Stimulated activated CD4-positive, alpha-beta T cell treated with anti-CD3 and anti-CD28 coated beads, Interleukin-15, amount 100 ng/mL, for 48 hours (primary cell): Measurements from ENCODE around the gene PRLH.
"Not testable (repeated sequence)": the region's sequence is repeated elsewhere in the genome, so short reads cannot be mapped to it uniquely, and the experiment has no call there.

Source experiments
- DNase-seq, 2 donors: peaks; one replicate each; pipeline ENCODE4 v3.0.0-alpha.2; 2020; ENCODE audit warnings: low read depth in 2 of 2

Gene PRLH

DNA sequence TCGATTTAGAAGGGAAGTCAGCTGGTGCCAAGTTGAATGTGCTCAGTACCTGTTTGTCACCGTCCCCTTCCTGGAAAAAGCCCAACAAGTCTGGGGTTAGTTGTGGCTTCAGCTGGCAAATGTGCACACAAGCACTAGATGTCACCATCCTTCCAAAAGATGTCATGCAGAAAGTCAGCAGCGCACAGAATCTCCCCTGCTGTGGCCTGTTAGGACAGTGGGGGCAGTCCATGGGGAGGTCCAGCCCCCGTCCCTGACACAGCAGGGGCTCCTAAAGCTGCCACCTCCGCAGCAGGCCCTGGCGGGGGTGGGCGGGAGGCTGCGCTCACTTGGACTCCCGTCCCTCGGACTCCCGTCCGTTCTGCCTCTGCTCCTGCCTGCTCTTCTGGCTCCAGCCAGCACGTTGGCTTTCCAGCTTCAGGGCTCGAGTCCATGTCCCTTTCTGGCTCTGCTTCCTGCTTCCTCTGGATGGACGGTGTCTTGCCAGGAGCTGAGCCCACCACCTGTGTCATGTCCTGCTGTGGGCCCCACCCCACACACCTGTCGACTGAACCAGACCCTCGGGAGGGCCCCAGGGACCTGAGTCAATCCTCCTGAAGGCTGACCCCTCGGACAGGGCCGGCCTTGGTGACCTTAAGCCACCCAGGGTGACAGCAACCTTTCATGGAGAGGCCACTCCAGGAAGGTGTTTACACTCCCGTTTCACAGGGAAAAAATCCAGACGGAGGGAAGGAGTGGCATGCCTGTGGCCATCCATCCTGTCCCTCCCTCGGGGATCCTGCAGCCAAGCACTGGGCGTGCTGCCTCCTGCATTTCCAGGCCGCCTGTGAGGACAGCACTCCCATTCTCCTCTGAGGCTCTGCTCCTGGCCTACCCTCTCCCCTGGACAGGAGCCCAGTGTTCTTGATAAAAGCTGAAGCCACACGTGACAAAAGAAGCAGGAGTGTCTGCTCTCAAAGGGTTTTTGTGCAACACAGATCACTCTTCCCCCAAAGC, 15.7 kb downstream of the PRLH start:
- peak; percentile 53 to 56 for DNase-seq

GRCh38 chr2:237583385-237584295, 17.3 kb downstream of the PRLH start:
- DNase-seq: no peak

DNA sequence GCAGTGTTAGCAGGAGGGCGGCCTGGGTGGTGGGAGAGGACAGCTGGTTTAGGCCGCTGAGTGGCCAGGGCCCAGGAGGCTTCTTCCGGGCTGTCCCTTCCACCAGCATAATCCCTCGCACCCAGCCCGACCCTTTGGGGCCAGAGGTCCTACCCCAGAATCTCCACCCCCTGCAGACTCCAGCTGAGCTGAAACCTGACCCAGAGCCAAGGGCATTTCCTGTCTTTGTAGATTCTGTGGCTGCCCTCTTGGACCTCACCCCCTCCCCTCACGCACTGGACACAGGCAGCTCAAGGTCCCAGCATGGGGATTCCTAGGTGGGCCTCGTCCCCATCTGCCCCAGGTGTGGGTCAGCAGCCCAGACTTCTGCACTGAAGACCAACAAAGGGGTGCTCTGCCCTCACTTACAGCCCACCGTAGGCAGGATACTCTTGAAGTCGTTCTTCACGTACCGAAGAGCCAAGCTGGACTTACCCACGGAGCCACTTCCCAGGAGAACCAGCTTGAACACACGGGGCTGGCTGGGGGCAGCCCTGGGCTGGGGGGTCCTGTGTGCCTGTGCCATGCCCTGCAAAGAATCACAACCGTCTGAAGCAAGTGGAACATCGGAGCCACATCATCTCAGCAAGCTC, 19.3 kb downstream of the PRLH start:
- DNase-seq: no peak

DNA sequence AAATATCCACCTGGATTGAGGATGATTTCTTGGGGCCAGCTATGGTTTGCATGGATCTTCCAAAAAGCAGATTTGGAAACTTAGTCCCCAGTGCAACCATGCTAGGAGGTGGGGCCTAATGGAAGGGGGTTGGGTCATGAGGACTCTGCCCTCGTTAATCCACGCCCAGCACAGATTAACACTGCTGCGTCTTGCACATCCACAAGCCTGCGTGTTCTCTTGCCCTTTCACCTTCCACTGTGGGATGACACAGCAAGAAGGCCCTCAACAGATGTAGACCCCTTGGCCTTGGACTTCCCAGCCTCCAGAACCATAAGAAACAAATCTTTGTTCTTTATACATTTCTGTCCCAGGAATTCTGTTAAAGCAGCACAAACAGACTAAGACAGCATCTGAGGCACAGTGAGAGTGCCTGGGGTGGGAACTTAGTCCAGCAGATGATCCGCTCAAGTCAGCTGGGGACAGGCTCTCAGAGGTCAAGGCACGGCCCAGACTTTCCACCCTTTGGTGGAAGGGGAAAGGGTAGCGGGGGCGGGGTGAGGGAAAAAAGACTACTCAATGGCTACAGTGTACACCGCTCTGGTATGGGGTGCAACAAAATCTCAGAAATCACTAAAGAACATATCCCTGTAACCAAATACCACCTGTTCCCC, 21.8 kb downstream of the PRLH start:
- DNase-seq: no peak

- DNase-seq: no peak
Measured at GRCh38 chr2:237590272-237591140, 24.1 kb downstream of the PRLH start, which contains the start of gene RAB17. Gene RAB17, minus strand, starts transcription at chr2:237590734. Its CDS starts 4,580 bp downstream, at chr2:237586154.

DNA sequence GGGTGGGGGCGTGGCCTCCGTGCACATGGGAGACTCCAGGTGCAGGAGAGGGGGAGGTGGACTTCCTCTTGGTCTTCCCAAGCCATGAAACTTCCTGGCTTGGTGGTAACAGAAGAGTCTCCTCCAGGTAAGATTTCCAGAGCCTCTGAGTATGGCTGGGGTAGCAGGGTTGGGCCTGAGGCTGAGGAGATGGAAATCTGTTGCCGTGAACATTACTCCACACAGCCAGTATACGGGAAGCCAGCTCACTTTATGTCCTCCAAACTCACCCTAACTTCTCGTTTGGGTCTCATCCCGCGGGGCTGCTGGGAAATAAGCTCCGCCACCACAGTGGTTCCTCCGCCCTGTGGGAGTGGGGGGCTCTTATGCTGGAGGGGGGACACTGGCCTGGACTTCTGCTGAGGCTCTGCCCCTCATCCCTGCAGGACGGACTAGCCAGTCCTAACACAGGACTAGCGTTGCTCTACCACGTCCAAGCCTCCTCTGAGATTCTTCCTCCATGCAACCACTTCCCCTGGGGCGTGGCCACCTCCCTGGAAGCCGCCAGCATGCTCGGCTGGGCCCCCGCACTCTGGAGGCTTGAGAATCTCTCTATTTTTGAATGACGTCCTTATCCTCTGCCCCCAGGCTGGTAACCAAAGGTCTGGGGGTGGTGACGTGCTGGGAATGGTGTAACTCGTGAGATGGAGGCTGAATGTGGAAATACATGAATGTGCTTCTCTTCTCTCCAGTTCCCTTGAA, 24.9 kb downstream of the PRLH start:
- no peak for DNase-seq

DNA sequence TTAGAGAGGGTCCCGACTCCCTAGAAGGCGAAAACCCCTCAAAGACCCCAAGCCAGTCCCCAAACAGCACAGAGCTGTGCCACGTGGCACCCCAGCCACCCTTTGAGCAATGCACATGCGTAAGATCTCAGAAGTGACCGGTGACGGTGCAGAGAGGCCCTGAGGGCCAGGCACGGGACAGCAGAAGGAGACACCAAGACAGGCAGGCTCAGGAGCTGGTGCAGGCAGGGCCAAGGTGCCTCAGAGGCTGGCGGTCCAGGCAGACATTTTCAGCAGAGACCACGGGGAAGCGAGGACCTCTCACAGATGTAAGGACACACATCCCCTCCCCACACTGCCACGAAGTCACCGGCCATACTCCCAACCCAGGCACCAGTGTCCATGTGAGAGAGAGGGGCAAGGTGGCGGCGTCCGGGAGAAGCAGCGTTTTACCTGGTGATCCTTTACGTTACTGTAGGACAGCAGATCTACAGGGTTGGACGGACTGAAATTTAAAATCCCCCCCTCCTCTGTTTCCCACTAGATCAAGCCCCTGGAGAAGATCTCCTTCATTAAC, 26.1 kb downstream of the PRLH start:
- no peak for DNase-seq

- DNase-seq: no peak
Measured at GRCh38 chr2:237593036-237593435, 26.7 kb downstream of the PRLH start.

DNA sequence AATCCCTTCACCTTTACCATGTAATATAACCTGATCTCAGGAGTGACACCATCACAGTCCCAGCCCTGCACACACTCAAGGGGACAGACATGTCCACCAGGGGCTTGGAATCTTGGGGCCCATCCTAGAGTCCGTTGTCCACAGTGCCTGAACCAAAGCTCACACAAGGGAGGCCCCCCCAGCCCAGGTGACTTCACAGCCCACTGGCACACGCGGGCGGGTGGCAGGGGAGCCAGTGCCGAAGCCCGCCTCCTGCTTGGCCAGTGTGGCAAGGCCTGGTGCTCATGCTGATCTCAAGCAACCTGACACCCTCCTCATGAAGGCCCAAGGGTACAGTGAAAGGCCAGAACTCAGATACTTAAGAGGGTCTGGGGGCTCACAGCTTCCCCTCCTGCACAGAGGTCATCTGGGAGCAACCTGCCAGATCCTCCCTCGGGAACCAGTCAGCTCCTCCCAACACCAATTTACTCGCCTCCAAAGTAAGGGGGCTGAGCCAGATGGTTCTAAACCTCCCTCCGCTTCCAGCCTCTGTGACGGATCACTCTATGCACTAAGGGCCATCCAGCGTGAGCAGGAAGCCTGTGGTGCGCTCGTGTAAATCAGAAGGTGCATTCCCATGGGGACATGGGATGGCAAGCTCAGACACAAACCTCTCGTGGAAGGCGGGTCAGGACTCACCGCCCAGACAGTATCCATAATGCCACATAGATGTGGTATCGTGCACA, 27.4 kb downstream of the PRLH start:
- no peak for DNase-seq

GRCh38 chr2:237594514-237594871, 28.1 kb downstream of the PRLH start:
- DNase-seq: no peak

DNA sequence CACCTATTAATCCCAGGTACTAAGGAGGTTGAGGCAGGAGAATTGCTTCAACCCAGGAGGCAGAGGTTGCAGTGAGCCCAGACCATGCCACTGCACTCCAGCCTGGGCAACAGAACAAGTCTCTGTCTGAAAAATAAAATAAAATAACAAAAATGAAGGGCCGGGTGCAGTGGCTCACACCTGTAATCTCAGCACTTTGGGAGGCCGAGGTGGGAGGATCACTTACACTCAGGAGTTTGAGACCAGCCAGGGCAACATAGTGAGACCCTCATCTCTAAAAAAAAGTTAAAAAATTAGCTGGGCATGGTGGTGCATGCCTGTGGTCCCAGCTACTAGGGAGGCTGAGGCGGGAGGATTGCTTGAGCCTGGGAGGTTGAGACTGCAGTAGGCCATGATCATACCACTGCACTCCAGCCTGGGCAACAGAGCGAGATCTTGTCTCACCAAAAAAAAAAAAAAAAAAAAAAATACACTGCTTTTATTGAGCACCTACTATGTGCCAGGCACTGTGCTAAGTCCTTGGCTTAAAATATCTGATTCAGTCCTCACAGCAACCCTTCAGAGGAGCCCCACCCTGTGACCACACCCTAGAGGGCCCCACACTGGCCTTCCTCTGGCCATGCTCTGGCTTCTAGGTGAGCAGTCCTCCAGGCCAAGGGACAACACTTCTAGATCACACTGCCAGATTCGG, 29.6 kb downstream of the PRLH start:
- not testable (repeated sequence) for DNase-seq

GRCh38 chr2:237596520-237597195, 30.3 kb downstream of the PRLH start:
- DNase-seq: no peak

DNA sequence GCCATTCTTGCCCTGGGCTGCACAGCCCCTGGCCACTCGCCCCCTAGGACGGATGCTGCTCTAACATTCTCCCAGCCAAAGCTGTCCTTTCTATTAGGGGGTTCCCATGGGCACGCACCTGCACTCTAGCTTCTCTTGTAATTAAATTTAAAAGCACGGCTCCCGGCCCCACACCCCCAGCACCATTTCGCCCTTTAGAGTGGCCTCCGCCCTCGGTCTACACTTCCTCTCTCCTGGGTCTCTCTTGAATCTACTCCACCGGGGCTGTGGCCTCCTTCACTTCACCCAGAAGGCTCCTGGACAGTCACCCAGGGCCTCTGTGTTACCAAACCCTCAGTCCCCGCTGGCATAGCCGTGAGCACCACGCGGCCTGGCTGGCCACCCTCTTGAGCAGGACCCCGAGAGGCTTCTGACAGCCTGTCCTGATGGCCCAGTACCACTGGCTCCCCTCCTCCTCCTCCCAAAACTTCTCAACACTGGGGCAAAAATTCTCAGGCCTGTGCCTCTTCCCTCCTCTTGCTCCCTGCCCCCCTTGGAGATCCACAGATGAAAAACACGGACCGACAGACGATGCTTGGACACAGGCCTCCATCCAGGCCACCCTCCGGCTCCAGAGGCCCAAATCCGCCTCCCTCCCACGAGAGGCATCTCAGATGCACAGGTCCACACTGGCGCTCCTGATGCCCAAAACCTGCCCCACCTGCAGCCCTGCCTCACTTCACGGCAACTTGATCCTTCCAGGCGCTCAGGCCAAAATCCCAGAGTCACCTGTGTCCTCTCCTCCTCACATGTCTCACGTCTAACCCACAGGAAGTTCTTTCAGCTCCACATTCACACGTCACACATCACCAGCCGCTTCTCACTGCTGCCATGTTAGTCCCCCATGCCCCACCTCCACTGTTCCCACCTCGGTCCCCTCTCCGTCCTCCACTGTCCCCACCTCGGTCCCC, 31.1 kb downstream of the PRLH start:
- no peak for DNase-seq

- no peak for DNase-seq
Measured at GRCh38 chr2:237598468-237599208, 32.3 kb downstream of the PRLH start.

GRCh38 chr2:237599465-237600110, 33.2 kb downstream of the PRLH start:
- DNase-seq: no peak
